GM19324 (cell line): ENCODE results near the gene MORN5.

Experiments used
- ATAC-seq: cut with Tn5 transposase; IDR thresholded peaks from one replicate; pipeline ENCODE4 v1.9.1; 2021; ENCODE audit warnings: mild to moderate bottlenecking, moderate library complexity; ENCODE audit not compliant: unreplicated experiment, low FRiP score

MORN5 gene

GRCh38 chr9:122124048-122124447 is 35.7 kb upstream of the MORN5 start:
- no peak for ATAC-seq

GRCh38 chr9:122124528-122124927 is 35.2 kb upstream of the MORN5 start:
- no peak for ATAC-seq

- no peak for ATAC-seq
These were observed 34.6 kb upstream of the MORN5 start for GRCh38 chr9:122125158-122125508.

- ATAC-seq, result no peak
These were observed 34.0 kb upstream of the MORN5 start for GRCh38 chr9:122125509-122126330.

GRCh38 chr9:122126331-122127261 is 33.1 kb upstream of the MORN5 start:
- ATAC-seq, result no peak

GRCh38 chr9:122127396-122127798 is 32.3 kb upstream of the MORN5 start:
- ATAC-seq, result no peak

GRCh38 chr9:122128007-122128968 is 31.4 kb upstream of the MORN5 start:
- ATAC-seq, result no peak

GRCh38 chr9:122128969-122129343 is 30.8 kb upstream of the MORN5 start:
- no peak for ATAC-seq

GRCh38 chr9:122129969-122130368 is 29.7 kb upstream of the MORN5 start:
- ATAC-seq, result no peak

GRCh38 chr9:122130837-122131236 is 28.9 kb upstream of the MORN5 start:
- ATAC-seq, result no peak

GRCh38 chr9:122131401-122132001 is 28.2 kb upstream of the MORN5 start:
- ATAC-seq, result no peak

GRCh38 chr9:122132539-122132938 is 27.2 kb upstream of the MORN5 start:
- ATAC-seq, result no peak

GRCh38 chr9:122133263-122133983 is 26.3 kb upstream of the MORN5 start:
- ATAC-seq, result no peak

- no peak for ATAC-seq
These were observed 25.6 kb upstream of the MORN5 start for GRCh38 chr9:122133984-122134535.

GRCh38 chr9:122134822-122135528 is 24.7 kb upstream of the MORN5 start:
- no peak for ATAC-seq

GRCh38 chr9:122135529-122135859 is 24.2 kb upstream of the MORN5 start:
- no peak for ATAC-seq

GRCh38 chr9:122138560-122139268 is 21.0 kb upstream of the MORN5 start:
- no peak for ATAC-seq
